GM12878 (cell line): ENCODE data around the gene BEAN1. TPM values are rescaled to one million over a fixed set of nuclear protein-coding genes. Genes with fewer than 3 reads are reported as not detected.

Source experiments
- ATAC-seq: fragments of 200-7000 bp; cut with Tn5 transposase; 3 replicates; pipeline ENCODE4 v1.9.1; 2020; ENCODE audit warnings: mild to moderate bottlenecking, moderate library complexity
- BruUV-seq: library from RNA; stranded (reverse); fragments of 400-500 nt; replicated peaks from 2 replicates; lab custom pipeline; 2021; lab: Mats Ljungman, UMichigan
- CTCF ChIA-PET: fragments of 300-600 bp; sonication (Branson Sonifier 250); formaldehyde crosslinking; extraction: SDS; loops from one replicate; lab custom pipeline; 2021; ENCODE audit warnings: inconsistent platforms; lab: Yijun Ruan, JAX
- POLR2A ChIA-PET: fragments of 350-600 bp; formaldehyde crosslinking; extraction: SDS; loops from one replicate; lab custom pipeline; 2021; ENCODE audit warnings: inconsistent platforms; lab: Charles Lee
- RAD21 ChIA-PET: fragments of 300-600 bp; sonication (Branson Sonifier 250); formaldehyde crosslinking; loops from one replicate; lab custom pipeline; 2023; ENCODE audit warnings: antibody characterized with exemption; ENCODE audit not compliant: unreplicated experiment; lab: Charles Lee
- SMC1A ChIA-PET: fragments of 300-600 bp; sonication (Branson Sonifier 250); formaldehyde crosslinking; loops from one replicate; lab custom pipeline; 2023; ENCODE audit not compliant: unreplicated experiment, uncharacterized antibody; lab: Charles Lee
- DNase-seq: peaks from one replicate; pipeline ENCODE4 v3.0.0-alpha.2; 2011; ENCODE audit warnings: low read depth, low spot score
- FAIRE-seq: peaks from 3 replicates; lab custom pipeline; 2011; peaks lifted over from hg19 to GRCh38; lab: Jason Lieb, UNC
- H2AFZ ChIP-seq: 2 replicates; pipeline ENCODE4 v1.6.0; 2011; ENCODE audit warnings: low read depth, low read length, control low read depth; ENCODE audit not compliant: control insufficient read depth
- H3K27ac ChIP-seq: 2 replicates; pipeline ENCODE4 v1.5.1; 2011; ENCODE audit warnings: control low read depth; ENCODE audit not compliant: control insufficient read depth, insufficient read depth
- H3K27me3 ChIP-seq, 2 experiments: replicated peaks in 1 of 2; 2 replicates each; pipeline versions ENCODE4 v1.6.0 to v1.6.1; 2011; ENCODE audit warnings: low read length in 1 of 2; ENCODE audit not compliant: control insufficient read depth in 2 of 2, insufficient read depth in 2 of 2
- H3K36me3 ChIP-seq, 2 experiments: 2 replicates each; pipeline ENCODE4 v1.5.1; 2011; ENCODE audit warnings: low read length in 1 of 2; ENCODE audit not compliant: control insufficient read depth in 2 of 2, insufficient read depth in 2 of 2
- H3K4me1 ChIP-seq: 2 replicates; pipeline ENCODE4 v1.6.1; 2011; ENCODE audit warnings: mild to moderate bottlenecking, low read length, moderate library complexity, mixed read lengths; ENCODE audit not compliant: control insufficient read depth, insufficient read depth
- H3K4me2 ChIP-seq: 2 replicates; pipeline ENCODE4 v1.6.0; 2011; ENCODE audit warnings: control low read depth; ENCODE audit not compliant: control insufficient read depth, insufficient read depth
- H3K4me3 ChIP-seq: fragments of 200-600 bp; sonication (generic); 2 replicates; pipeline ENCODE4 v1.5.1; 2016
- H3K79me2 ChIP-seq: 2 replicates; pipeline ENCODE4 v1.6.0; 2011; ENCODE audit warnings: low read length; ENCODE audit not compliant: control insufficient read depth, insufficient read depth
- H3K9ac ChIP-seq: 2 replicates; pipeline ENCODE4 v1.8.0; 2011; ENCODE audit warnings: low read length, control low read depth, mixed read lengths; ENCODE audit not compliant: control insufficient read depth, insufficient read depth
- H3K9me3 ChIP-seq: replicated peaks from 3 replicates; pipeline ENCODE4 v1.5.1; 2011; ENCODE audit warnings: mild to moderate bottlenecking, low read length; ENCODE audit not compliant: control insufficient read depth, insufficient read depth
- H4K20me1 ChIP-seq: 2 replicates; pipeline ENCODE4 v1.6.0; 2011; ENCODE audit not compliant: control insufficient read depth, insufficient read depth
- DPF2 ChIP-seq: fragments of 450-650 bp; IDR thresholded peaks from 2 replicates; pipeline ENCODE4 v1.6.1; 2017; ENCODE audit warnings: mild to moderate bottlenecking
- EP300 ChIP-seq, 2 experiments: fragments of 150-350 bp in 1 of 2; IDR thresholded peaks; 2 replicates each; pipeline ENCODE4 v1.6.1; 2011 to 2012; ENCODE audit warnings: low read depth in 2 of 2, low read length in 2 of 2, borderline replicate concordance in 1 of 2, improper control_type of control experiment in 1 of 2, inconsistent platforms in 1 of 2; ENCODE audit not compliant: control insufficient read depth in 1 of 2
- ETV6 ChIP-seq, 2 experiments: fragments of 450-650 bp in 1 of 2; IDR thresholded peaks in 1 of 2; conservative IDR thresholded peaks in 1 of 2; 2 replicates each; pipeline ENCODE4 v1.6.1; 2014; ENCODE audit warnings: antibody characterized with exemption in 1 of 2, borderline replicate concordance in 1 of 2, low read depth in 1 of 2, mild to moderate bottlenecking in 1 of 2, moderate library complexity in 1 of 2
- FOS ChIP-seq: IDR thresholded peaks from 3 replicates; pipeline ENCODE4 v1.6.1; 2011; ENCODE audit warnings: borderline replicate concordance; ENCODE audit not compliant: insufficient read length; ENCODE audit errors: extremely low read depth
- HCFC1 ChIP-seq: fragments of 150-350 bp; IDR thresholded peaks from 2 replicates; pipeline ENCODE4 v1.6.1; 2014; ENCODE audit warnings: low read length
- HDAC6 ChIP-seq: fragments of 200-600 bp; sonication (generic); IDR thresholded peaks from one replicate; pipeline ENCODE4 v1.8.0; 2017; ENCODE audit warnings: antibody characterized with exemption; ENCODE audit not compliant: unreplicated experiment
- HSF1 ChIP-seq: fragments of 150-350 bp; IDR thresholded peaks from 2 replicates; pipeline ENCODE4 v1.6.1; 2014; ENCODE audit warnings: mild to moderate bottlenecking, low read depth, low read length
- KDM1A ChIP-seq: fragments of 200-600 bp; sonication (generic); IDR thresholded peaks from 2 replicates; pipeline ENCODE4 v1.6.1; 2016; ENCODE audit warnings: borderline replicate concordance
- MTA2 ChIP-seq: fragments of 450-650 bp; IDR thresholded peaks from 2 replicates; pipeline ENCODE4 v1.6.1; 2016; ENCODE audit warnings: low read depth, mild to moderate bottlenecking, moderate library complexity
- NBN ChIP-seq: fragments of 450-650 bp; IDR thresholded peaks from 2 replicates; pipeline ENCODE4 v1.6.1; 2016
- NFXL1 ChIP-seq: fragments of 450-650 bp; IDR thresholded peaks from 2 replicates; pipeline ENCODE4 v1.6.1; 2017; ENCODE audit warnings: antibody characterized with exemption, mild to moderate bottlenecking, borderline replicate concordance
- NR2C2 ChIP-seq: IDR thresholded peaks from 2 replicates; pipeline ENCODE4 v1.6.1; 2011; ENCODE audit warnings: borderline replicate concordance, low read depth; ENCODE audit not compliant: control insufficient read depth, insufficient read length
- PAX5 ChIP-seq: IDR thresholded peaks from 2 replicates; pipeline ENCODE4 v1.6.1; 2011; ENCODE audit warnings: low read depth, low read length, borderline replicate concordance
- RCOR1 ChIP-seq: conservative IDR thresholded peaks from 2 replicates; pipeline ENCODE4 v1.6.1; 2012; ENCODE audit warnings: low read depth, low read length, improper control_type of control experiment
- SIN3A ChIP-seq: IDR thresholded peaks from 2 replicates; pipeline ENCODE4 v1.6.1; 2012; ENCODE audit warnings: low read depth, low read length, improper control_type of control experiment
- SP1 ChIP-seq: IDR thresholded peaks from one replicate; pipeline ENCODE4 v1.6.1; 2011; ENCODE audit warnings: low read depth, low read length
- SREBF2 ChIP-seq: IDR thresholded peaks from 2 replicates; pipeline ENCODE4 v1.6.1; 2012; ENCODE audit warnings: mild to moderate bottlenecking, low read length
- STAT1 ChIP-seq: fragments of 450-650 bp; conservative IDR thresholded peaks from 2 replicates; pipeline ENCODE4 v1.6.1; 2014; ENCODE audit warnings: antibody characterized with exemption, mild to moderate bottlenecking
- WGBS: methylation state at CpG from one replicate; pipeline ENCODE4 v1.1.6; 2016; ENCODE audit warnings: low lambda C conversion rate; ENCODE audit not compliant: insufficient replicate concordance, insufficient coverage; ENCODE audit errors: missing lambda C conversion rate; 5-methylcytosine and 5-hydroxymethylcytosine counted together
- in situ Hi-C: fragments of 300-500 bp; cut with MboI; formaldehyde crosslinking; loops from 9 replicates; pipeline ENCODE4 v1.14.3; 2018; ENCODE audit warnings: mixed read lengths
- intact Hi-C: fragments of 100-400 bp; cut with micrococcal nuclease; formaldehyde crosslinking; loops from one replicate; pipeline ENCODE4 v1.14.2; 2022; ENCODE audit not compliant: unreplicated experiment
- polyA plus RNA-seq, 11 experiments: library from polyadenylated mRNA; depleted of rRNA in 4 of 11; unstranded in 6 of 11; stranded (reverse) in 5 of 11; fragments of >200 nt; fragmentation: Nextera tagmentation in 4 of 11; fragmentation: Illumina TruSeq in 1 of 11; extraction: Ambion mirVana in 4 of 11; extraction: Trizol in 1 of 11; gene quantifications; 1 replicate in 1 of 11; 2 replicates in 10 of 11; pipeline versions ENCODE4 v1.2.1 to v1.2.3, GENCODE V29; 2011 to 2016; ENCODE audit warnings: inconsistent platforms in 2 of 11, missing spikeins in 2 of 11, low read depth in 1 of 11
- total RNA-seq, 4 experiments: library from RNA; depleted of rRNA in 3 of 4; stranded (reverse); fragments of >200 nt in 3 of 4; fragmentation: Illumina TruSeq in 1 of 4; extraction: Trizol in 1 of 4; gene quantifications; 2 replicates each; pipeline versions ENCODE4 v1.2.1 to v1.2.3, GENCODE V29; 2013 to 2021
- TF ChIP-seq, protein P1 (sequence below): fragments of 450-650 bp; IDR thresholded peaks from 2 replicates; pipeline ENCODE4 v1.6.1; 2017; ENCODE audit warnings: antibody characterized with exemption, mild to moderate bottlenecking, moderate library complexity

Gene BEAN1
- total and polyA plus RNA-seq, 10 of the 15 experiments (the other 5 are each of a cell fraction or from before 2014, with no cell fraction given) = not detected

DNA sequence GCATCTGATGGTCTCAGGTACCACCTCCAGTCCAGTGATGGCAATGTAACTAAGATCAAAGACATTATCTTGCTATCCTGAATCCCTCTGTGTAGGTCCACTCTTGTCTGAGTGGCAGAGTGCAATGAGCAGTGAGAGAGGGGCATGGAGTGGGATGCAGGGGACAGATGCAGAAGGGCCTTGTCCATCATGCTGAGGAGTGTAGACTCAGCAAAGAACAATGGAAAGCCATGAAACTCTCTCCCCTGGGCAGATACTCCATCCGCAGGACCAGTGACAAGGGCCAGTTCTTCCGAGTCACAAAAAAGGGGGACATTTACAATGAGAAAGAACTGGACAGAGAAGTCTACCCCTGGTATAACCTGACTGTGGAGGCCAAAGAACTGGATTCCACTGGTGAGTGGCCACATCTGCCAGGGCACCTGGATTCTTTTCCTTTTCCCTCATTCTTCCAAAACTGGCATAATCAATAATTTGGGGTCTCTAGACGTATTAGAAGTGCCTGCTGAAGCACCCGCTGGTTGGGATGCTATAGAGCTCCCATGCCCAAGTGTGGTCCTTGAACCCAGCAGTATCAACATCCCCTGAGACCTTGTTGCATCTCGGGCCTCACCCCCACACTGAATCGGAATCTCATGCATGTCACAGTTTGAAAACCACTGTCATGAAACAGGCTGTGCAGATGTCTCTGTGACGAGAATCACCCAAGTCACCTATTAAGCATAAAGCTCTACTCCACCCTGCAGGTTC, 31.1 kb upstream of the BEAN1 start (continued):
- TF ChIP-seq EP300 (IDR thresholded peaks at IDR 0.05; ENCODE audit: borderline replicate concordance in 1 of 2, control insufficient read depth in 1 of 2, low read depth in 2 of 2, low read length in 2 of 2) = no peak
- TF ChIP-seq HSF1 = no peak
- TF ChIP-seq NBN = no peak
- no peak for TF ChIP-seq PAX5
- TF ChIP-seq MTA2 = no peak
- no peak for TF ChIP-seq ETV6 (conservative IDR thresholded peaks at IDR 0.05 in 1 of 2, IDR thresholded peaks at IDR 0.05 in 1 of 2; ENCODE audit: borderline replicate concordance in 1 of 2, low read depth in 1 of 2)
- no peak for TF ChIP-seq NR2C2
- no peak for TF ChIP-seq SIN3A
- no peak for TF ChIP-seq NFXL1

DNA sequence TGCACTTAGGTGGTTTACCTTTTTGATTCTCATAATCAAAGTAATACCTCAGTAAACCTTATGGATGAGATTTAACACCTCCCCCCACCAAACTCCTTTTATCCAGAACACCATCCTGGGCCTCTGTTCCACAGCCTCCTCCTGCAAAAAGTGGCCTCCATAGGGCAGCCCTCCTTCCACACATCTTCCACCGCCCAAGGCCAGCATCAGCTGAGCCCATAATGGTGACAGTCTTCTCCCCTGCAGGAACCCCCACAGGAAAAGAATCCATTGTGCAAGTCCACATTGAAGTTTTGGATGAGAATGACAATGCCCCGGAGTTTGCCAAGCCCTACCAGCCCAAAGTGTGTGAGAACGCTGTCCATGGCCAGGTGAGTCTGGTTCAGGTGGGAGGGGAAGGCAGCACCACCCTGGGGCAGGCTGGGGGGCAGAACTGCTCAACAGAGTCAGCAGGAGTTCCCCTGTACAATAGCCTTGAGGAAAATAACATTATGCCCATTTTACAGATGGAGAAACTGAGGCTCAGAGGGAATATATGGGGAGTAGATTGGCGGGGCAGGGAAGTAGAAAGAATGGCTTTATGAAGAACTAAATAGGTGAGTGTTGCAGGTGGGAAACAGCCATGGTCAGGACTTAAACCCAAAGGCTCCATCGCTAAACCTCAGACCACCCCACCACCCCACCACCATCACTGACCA, 29.2 kb upstream of the BEAN1 start:
- CTCF ChIA-PET = interaction anchor here (1.0 kb wide), 1 partner anchor 80 kb away, joined by 3 read pairs; no protein-coding TSS in a partner anchor
- no peak for TF ChIP-seq FOS
- no peak for TF ChIP-seq DPF2
- no peak for TF ChIP-seq HCFC1
- no peak for TF ChIP-seq RCOR1
- no peak for TF ChIP-seq MTA2
- TF ChIP-seq STAT1 = no peak
- no peak for TF ChIP-seq SP1
- TF ChIP-seq, protein P1, sequence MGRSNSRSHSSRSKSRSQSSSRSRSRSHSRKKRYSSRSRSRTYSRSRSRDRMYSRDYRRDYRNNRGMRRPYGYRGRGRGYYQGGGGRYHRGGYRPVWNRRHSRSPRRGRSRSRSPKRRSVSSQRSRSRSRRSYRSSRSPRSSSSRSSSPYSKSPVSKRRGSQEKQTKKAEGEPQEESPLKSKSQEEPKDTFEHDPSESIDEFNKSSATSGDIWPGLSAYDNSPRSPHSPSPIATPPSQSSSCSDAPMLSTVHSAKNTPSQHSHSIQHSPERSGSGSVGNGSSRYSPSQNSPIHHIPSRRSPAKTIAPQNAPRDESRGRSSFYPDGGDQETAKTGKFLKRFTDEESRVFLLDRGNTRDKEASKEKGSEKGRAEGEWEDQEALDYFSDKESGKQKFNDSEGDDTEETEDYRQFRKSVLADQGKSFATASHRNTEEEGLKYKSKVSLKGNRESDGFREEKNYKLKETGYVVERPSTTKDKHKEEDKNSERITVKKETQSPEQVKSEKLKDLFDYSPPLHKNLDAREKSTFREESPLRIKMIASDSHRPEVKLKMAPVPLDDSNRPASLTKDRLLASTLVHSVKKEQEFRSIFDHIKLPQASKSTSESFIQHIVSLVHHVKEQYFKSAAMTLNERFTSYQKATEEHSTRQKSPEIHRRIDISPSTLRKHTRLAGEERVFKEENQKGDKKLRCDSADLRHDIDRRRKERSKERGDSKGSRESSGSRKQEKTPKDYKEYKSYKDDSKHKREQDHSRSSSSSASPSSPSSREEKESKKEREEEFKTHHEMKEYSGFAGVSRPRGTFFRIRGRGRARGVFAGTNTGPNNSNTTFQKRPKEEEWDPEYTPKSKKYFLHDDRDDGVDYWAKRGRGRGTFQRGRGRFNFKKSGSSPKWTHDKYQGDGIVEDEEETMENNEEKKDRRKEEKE = no peak
- no peak for TF ChIP-seq SREBF2
- TF ChIP-seq KDM1A = no peak
- no peak for TF ChIP-seq HDAC6
- RAD21 ChIA-PET = interaction anchor here (0.6 kb wide), 1 partner anchor 375 kb away, joined by 3 read pairs; no protein-coding TSS in a partner anchor
- H3K4me1 ChIP-seq = no peaks in the 10 kb centered on the region
- in situ Hi-C loops = no loop called here
- H3K36me3 ChIP-seq = no peaks in the 10 kb centered on the region
- 6% methylated on average over 5 of the region's 5 CpGs for WGBS
- H3K9me3 ChIP-seq = no peaks in the 10 kb centered on the region
- no peaks in the 10 kb centered on the region for H4K20me1 ChIP-seq
- no TSS peak for BruUV-seq
- intact Hi-C loops = no loop called here
- H3K9ac ChIP-seq = no peak overlapping the region
- H2AFZ ChIP-seq = no peak overlapping the region
- no peak overlapping the region for H3K4me2 ChIP-seq
- no peaks in the 10 kb centered on the region for H3K79me2 ChIP-seq
- no peak for DNase-seq
- H3K4me3 ChIP-seq = no peak overlapping the region
- ATAC-seq = no peak
- H3K27me3 ChIP-seq = peaks cover 0 to 1% of the 10 kb centered on the region in 2 experiments; a peak in 3 of 4 replicates
- POLR2A ChIA-PET = no interaction called here
- no peak overlapping the region for H3K27ac ChIP-seq
- SMC1A ChIA-PET = no interaction called here
- FAIRE-seq = no peak
